ENCODE measurements around the gene DNAH14. TPM values are rescaled to one million over a fixed set of nuclear protein-coding genes. Genes with fewer than 3 reads are reported as not detected.
A peak's percentile ranks its signal among the peaks of the same experiment; 100 is the strongest.

DNAH14 gene
- total and polyA plus RNA-seq, 2 of the 13 experiments (the other 11 are each of a cell fraction or from before 2014, with no cell fraction given) = 4.5 to 27.5 TPM

DNA sequence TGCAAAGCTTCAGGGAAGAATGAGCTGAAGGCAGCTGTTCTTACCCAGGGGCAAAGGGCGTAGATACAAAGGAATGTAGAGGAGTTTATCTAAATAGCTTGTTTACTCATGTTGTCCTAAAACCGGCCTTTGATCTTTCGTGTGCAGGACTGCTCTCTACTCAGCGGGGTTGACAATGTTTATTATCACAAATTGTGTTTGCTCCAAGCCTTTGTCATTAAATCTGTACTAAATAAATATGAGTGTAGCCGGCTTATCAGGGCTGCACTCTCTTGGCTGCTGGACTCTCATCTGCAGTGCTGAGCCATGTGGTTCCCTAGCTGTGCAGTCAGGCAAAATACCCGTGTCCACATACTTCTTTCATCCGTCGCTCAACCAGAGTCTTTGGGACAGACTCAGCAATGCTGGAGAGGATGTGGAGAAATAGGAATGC is 299.4 kb downstream of the DNAH14 start (continued):
- TF ChIP-seq, protein P1, sequence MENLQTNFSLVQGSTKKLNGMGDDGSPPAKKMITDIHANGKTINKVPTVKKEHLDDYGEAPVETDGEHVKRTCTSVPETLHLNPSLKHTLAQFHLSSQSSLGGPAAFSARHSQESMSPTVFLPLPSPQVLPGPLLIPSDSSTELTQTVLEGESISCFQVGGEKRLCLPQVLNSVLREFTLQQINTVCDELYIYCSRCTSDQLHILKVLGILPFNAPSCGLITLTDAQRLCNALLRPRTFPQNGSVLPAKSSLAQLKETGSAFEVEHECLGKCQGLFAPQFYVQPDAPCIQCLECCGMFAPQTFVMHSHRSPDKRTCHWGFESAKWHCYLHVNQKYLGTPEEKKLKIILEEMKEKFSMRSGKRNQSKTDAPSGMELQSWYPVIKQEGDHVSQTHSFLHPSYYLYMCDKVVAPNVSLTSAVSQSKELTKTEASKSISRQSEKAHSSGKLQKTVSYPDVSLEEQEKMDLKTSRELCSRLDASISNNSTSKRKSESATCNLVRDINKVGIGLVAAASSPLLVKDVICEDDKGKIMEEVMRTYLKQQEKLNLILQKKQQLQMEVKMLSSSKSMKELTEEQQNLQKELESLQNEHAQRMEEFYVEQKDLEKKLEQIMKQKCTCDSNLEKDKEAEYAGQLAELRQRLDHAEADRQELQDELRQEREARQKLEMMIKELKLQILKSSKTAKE (CRISPR knock-in tag; IDR thresholded peaks at IDR 0.05; ENCODE audit: borderline replicate concordance) = peak; percentile 46; the same call in 1 of the 2 replicates
- TF ChIP-seq, protein P2, sequence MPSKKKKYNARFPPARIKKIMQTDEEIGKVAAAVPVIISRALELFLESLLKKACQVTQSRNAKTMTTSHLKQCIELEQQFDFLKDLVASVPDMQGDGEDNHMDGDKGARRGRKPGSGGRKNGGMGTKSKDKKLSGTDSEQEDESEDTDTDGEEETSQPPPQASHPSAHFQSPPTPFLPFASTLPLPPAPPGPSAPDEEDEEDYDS (CRISPR knock-in tag; IDR thresholded peaks at IDR 0.05) = 0 out of 2 replicates have a peak, but pooled peaks have one; percentile 11
- TF ChIP-seq, protein P3, sequence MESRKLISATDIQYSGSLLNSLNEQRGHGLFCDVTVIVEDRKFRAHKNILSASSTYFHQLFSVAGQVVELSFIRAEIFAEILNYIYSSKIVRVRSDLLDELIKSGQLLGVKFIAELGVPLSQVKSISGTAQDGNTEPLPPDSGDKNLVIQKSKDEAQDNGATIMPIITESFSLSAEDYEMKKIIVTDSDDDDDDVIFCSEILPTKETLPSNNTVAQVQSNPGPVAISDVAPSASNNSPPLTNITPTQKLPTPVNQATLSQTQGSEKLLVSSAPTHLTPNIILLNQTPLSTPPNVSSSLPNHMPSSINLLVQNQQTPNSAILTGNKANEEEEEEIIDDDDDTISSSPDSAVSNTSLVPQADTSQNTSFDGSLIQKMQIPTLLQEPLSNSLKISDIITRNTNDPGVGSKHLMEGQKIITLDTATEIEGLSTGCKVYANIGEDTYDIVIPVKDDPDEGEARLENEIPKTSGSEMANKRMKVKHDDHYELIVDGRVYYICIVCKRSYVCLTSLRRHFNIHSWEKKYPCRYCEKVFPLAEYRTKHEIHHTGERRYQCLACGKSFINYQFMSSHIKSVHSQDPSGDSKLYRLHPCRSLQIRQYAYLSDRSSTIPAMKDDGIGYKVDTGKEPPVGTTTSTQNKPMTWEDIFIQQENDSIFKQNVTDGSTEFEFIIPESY (CRISPR knock-in tag; IDR thresholded peaks at IDR 0.05) = no peak
- TF ChIP-seq ZNF138 (CRISPR knock-in tag; IDR thresholded peaks at IDR 0.05; ENCODE audit: low read depth) (no peak), BCL6 (CRISPR knock-in tag; IDR thresholded peaks at IDR 0.05) (peak; percentile 87), U2AF2 (IDR thresholded peaks at IDR 0.05; ENCODE audit: low read depth, low read length) (no peak), ZBTB20 (CRISPR knock-in tag; IDR thresholded peaks at IDR 0.05; ENCODE audit: borderline replicate concordance, low read depth) (peak; percentile 35; the same call in 1 of the 2 replicates), HMGA1 (CRISPR knock-in tag; conservative IDR thresholded peaks at IDR 0.05) (no peak), IKZF1 (IDR thresholded peaks at IDR 0.05) (no peak), GABPA (IDR thresholded peaks at IDR 0.05; ENCODE audit: low read depth, low read length) (no peak), GABPA (CRISPR knock-in tag; IDR thresholded peaks at IDR 0.05; ENCODE audit: low read depth) (no peak), YY1 (IDR thresholded peaks at IDR 0.05; ENCODE audit: insufficient read depth, insufficient replicate concordance, low read depth, low read length) (no peak), ZNF782 (CRISPR knock-in tag; IDR thresholded peaks at IDR 0.05; ENCODE audit: borderline replicate concordance) (no peak), FOXA3 (CRISPR knock-in tag; IDR thresholded peaks at IDR 0.05) (peak; percentile 96), ZNF703 (CRISPR knock-in tag; IDR thresholded peaks at IDR 0.05; ENCODE audit: borderline replicate concordance) (peak; percentile 89), SMARCC2 (IDR thresholded peaks at IDR 0.05) (no peak), ZNF589 (CRISPR knock-in tag; conservative IDR thresholded peaks at IDR 0.05) (0 out of 2 replicates have a peak, but pooled peaks have one; percentile 25)
- TF ChIP-seq, protein P4, sequence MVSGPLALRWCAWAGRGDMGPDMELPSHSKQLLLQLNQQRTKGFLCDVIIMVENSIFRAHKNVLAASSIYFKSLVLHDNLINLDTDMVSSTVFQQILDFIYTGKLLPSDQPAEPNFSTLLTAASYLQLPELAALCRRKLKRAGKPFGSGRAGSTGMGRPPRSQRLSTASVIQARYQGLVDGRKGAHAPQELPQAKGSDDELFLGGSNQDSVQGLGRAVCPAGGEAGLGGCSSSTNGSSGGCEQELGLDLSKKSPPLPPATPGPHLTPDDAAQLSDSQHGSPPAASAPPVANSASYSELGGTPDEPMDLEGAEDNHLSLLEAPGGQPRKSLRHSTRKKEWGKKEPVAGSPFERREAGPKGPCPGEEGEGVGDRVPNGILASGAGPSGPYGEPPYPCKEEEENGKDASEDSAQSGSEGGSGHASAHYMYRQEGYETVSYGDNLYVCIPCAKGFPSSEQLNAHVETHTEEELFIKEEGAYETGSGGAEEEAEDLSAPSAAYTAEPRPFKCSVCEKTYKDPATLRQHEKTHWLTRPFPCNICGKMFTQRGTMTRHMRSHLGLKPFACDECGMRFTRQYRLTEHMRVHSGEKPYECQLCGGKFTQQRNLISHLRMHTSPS (CRISPR knock-in tag; IDR thresholded peaks at IDR 0.05; ENCODE audit: low read depth) = no peak
- TF ChIP-seq, protein P5, sequence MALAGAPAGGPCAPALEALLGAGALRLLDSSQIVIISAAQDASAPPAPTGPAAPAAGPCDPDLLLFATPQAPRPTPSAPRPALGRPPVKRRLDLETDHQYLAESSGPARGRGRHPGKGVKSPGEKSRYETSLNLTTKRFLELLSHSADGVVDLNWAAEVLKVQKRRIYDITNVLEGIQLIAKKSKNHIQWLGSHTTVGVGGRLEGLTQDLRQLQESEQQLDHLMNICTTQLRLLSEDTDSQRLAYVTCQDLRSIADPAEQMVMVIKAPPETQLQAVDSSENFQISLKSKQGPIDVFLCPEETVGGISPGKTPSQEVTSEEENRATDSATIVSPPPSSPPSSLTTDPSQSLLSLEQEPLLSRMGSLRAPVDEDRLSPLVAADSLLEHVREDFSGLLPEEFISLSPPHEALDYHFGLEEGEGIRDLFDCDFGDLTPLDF (CRISPR knock-in tag; IDR thresholded peaks at IDR 0.05) = no peak
- TF ChIP-seq, protein P6, sequence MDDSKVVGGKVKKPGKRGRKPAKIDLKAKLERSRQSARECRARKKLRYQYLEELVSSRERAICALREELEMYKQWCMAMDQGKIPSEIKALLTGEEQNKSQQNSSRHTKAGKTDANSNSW (CRISPR knock-in tag; IDR thresholded peaks at IDR 0.05; ENCODE audit: borderline replicate concordance) = no peak
- TF ChIP-seq, protein P7, sequence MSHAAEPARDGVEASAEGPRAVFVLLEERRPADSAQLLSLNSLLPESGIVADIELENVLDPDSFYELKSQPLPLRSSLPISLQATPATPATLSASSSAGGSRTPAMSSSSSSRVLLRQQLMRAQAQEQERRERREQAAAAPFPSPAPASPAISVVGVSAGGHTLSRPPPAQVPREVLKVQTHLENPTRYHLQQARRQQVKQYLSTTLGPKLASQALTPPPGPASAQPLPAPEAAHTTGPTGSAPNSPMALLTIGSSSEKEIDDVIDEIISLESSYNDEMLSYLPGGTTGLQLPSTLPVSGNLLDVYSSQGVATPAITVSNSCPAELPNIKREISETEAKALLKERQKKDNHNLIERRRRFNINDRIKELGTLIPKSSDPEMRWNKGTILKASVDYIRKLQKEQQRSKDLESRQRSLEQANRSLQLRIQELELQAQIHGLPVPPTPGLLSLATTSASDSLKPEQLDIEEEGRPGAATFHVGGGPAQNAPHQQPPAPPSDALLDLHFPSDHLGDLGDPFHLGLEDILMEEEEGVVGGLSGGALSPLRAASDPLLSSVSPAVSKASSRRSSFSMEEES (CRISPR knock-in tag; IDR thresholded peaks at IDR 0.05) = peak; percentile 22; the same call in 1 of the 2 replicates
